OCI-LY7 (cell line): Measurements from ENCODE around the gene LCK. TPM values are rescaled to one million over a fixed set of nuclear protein-coding genes. Genes with fewer than 3 reads are reported as not detected.

Experiments used
- BruUV-seq: library from RNA; stranded (reverse); fragments of 400-500 nt; replicated peaks from 2 replicates; lab custom pipeline; 2021; lab: Mats Ljungman, UMichigan
- CTCF ChIA-PET: fragments of 300-600 bp; sonication (Branson Sonifier 250); formaldehyde crosslinking; loops from one replicate; lab custom pipeline; 2022; ENCODE audit warnings: antibody characterized with exemption; ENCODE audit not compliant: unreplicated experiment; lab: Charles Lee
- POLR2A ChIA-PET: fragments of 300-600 bp; sonication (Branson Sonifier 250); formaldehyde crosslinking; loops from one replicate; lab custom pipeline; 2022; ENCODE audit warnings: antibody characterized with exemption; lab: Charles Lee
- DNase-seq: peaks from one replicate; pipeline ENCODE4 v3.0.0-alpha.2; 2015; ENCODE audit warnings: low spot score
- H2AFZ ChIP-seq: fragments of 200-600 bp; sonication (generic), shearing (Covaris generic); 2 replicates; pipeline ENCODE4 v1.6.1; 2014; ENCODE audit warnings: mild to moderate bottlenecking, antibody characterized with exemption, low read length, moderate library complexity
- H3K27ac ChIP-seq: fragments of 200-600 bp; sonication (generic); 2 replicates; pipeline ENCODE4 v1.5.1; 2014; ENCODE audit warnings: mixed run types, low read depth, mild to moderate bottlenecking, moderate library complexity, low read length, inconsistent platforms; ENCODE audit not compliant: poor library complexity, severe bottlenecking
- H3K36me3 ChIP-seq: fragments of 200-600 bp; sonication (generic); 2 replicates; pipeline ENCODE4 v1.6.1; 2014; ENCODE audit warnings: mild to moderate bottlenecking, antibody characterized with exemption, low read length, moderate library complexity, mixed read lengths; ENCODE audit not compliant: insufficient read depth
- H3K4me1 ChIP-seq: fragments of 200-600 bp; sonication (generic); 2 replicates; pipeline ENCODE4 v1.5.1; 2014; ENCODE audit warnings: mild to moderate bottlenecking, low read length; ENCODE audit not compliant: insufficient read depth, poor library complexity, severe bottlenecking
- H3K4me2 ChIP-seq: fragments of 200-600 bp; sonication (generic); 2 replicates; pipeline ENCODE4 v1.6.1; 2014; ENCODE audit warnings: mild to moderate bottlenecking, low read length
- H3K4me3 ChIP-seq: fragments of 200-600 bp; sonication (generic); 2 replicates; pipeline ENCODE4 v1.5.1; 2014; ENCODE audit warnings: mild to moderate bottlenecking, low read depth, low read length; ENCODE audit not compliant: poor library complexity, severe bottlenecking
- H3K79me2 ChIP-seq: fragments of 200-600 bp; sonication (generic); 2 replicates; pipeline ENCODE4 v1.6.1; 2016; ENCODE audit warnings: low read depth, mild to moderate bottlenecking, low read length, moderate library complexity, mixed read lengths; ENCODE audit not compliant: insufficient read depth
- H3K9me2 ChIP-seq: fragments of 200-600 bp; sonication (generic); 2 replicates; pipeline ENCODE4 v1.6.1; 2016; ENCODE audit warnings: mild to moderate bottlenecking, low read length, mixed read lengths; ENCODE audit not compliant: insufficient read depth
- H3K9me3 ChIP-seq: fragments of 200-600 bp; sonication (generic); 2 replicates; pipeline ENCODE4 v1.6.1; 2014; ENCODE audit warnings: mild to moderate bottlenecking, mixed run types, low read length, mixed read lengths
- H4K20me1 ChIP-seq: fragments of 200-600 bp; sonication (generic); 2 replicates; pipeline ENCODE4 v1.6.1; 2014; ENCODE audit warnings: mild to moderate bottlenecking, antibody characterized with exemption, low read length, moderate library complexity, mixed read lengths; ENCODE audit not compliant: insufficient read depth
- CTCF ChIP-seq: fragments of 200-600 bp; sonication (generic); conservative IDR thresholded peaks from 2 replicates; pipeline ENCODE4 v1.5.1; 2014; ENCODE audit warnings: mild to moderate bottlenecking, antibody characterized with exemption, low read length, moderate library complexity, mixed read lengths
- EZH2phosphoT487 ChIP-seq: fragments of 200-600 bp; sonication (generic); IDR thresholded peaks from 2 replicates; pipeline ENCODE4 v1.6.1; 2018; ENCODE audit warnings: low read depth, borderline replicate concordance, mild to moderate bottlenecking, mixed run types, antibody characterized with exemption, low read length, moderate library complexity, mixed read lengths
- intact Hi-C: fragments of 100-400 bp; cut with micrococcal nuclease; formaldehyde crosslinking; loops from one replicate; pipeline ENCODE4 v1.10.0; 2022; ENCODE audit not compliant: unreplicated experiment
- total RNA-seq, 2 experiments: library from RNA; depleted of rRNA in 1 of 2; stranded (reverse); fragments of >200 nt in 1 of 2; shearing (Covaris generic) in 1 of 2; gene quantifications; 2 replicates each; pipeline ENCODE4 v1.2.3, GENCODE V29; 2014 to 2022

Gene LCK
- total RNA-seq, 2 experiments from 2014 or later, result 146 to 218 TPM

- intact Hi-C loops, result no loop called here
- H3K9me3 ChIP-seq, result no peaks in the 10 kb centered on the region
Observed at GRCh38 chr1:32232558-32233304, 18.3 kb upstream of the LCK start.

DNA sequence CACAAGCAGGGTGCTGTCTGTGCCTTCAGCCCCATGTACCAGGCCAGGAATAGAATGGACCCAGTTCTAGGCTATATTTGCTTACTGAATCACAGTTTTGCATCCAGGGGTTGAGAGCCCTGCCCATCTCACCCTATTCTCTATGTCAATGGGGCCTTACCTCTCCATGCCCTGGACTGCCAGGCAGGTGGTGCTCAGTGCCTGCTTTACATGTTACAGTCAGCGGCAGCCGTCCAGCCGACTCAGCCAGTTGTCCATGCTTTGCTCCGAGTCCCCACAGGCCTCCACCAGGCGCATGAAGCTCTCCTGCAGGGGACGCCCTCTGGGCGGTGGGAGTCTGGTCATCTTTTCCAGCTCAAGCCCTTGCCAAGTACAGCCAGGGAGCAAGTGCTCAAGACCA lies 16.3 kb upstream of the LCK start:
- H2AFZ ChIP-seq, result no peak overlapping the region
- no peak for DNase-seq
- H3K4me1 ChIP-seq, result peaks cover 7% of the 10 kb centered on the region
- no peaks in the 10 kb centered on the region for H3K79me2 ChIP-seq
- BruUV-seq, result no TSS peak
- no peaks in the 10 kb centered on the region for H3K9me2 ChIP-seq
- intact Hi-C loops, result no loop called here
- no peak overlapping the region for H3K27ac ChIP-seq
- no peaks in the 10 kb centered on the region for H3K9me3 ChIP-seq
- TF ChIP-seq EZH2phosphoT487 (no peak), CTCF (no peak)
- no peaks in the 10 kb centered on the region for H4K20me1 ChIP-seq
- no peak overlapping the region for H3K4me2 ChIP-seq
- CTCF ChIA-PET, result no interaction called here
- H3K4me3 ChIP-seq, result no peak overlapping the region
- peaks cover 46% of the 10 kb centered on the region for H3K36me3 ChIP-seq
- POLR2A ChIA-PET, result no interaction called here

More at GRCh38 chr1:32232558-32233304, 18.3 kb upstream of the LCK start:
- DNase-seq, result no peak
- ChIA-PET CTCF (no interaction called here), POLR2A (no interaction called here)
- H3K9me2 ChIP-seq, result no peaks in the 10 kb centered on the region
- H4K20me1 ChIP-seq, result no peaks in the 10 kb centered on the region
- no TSS peak for BruUV-seq
- no peak overlapping the region for H3K27ac ChIP-seq
- peaks cover 65% of the 10 kb centered on the region for H3K36me3 ChIP-seq
- no peak overlapping the region for H3K4me3 ChIP-seq
- no peaks in the 10 kb centered on the region for H3K4me1 ChIP-seq
- H2AFZ ChIP-seq, result no peak overlapping the region
- TF ChIP-seq CTCF, result no peak
- TF ChIP-seq EZH2phosphoT487, result no peak
- no peaks in the 10 kb centered on the region for H3K79me2 ChIP-seq
- no peak overlapping the region for H3K4me2 ChIP-seq

DNA sequence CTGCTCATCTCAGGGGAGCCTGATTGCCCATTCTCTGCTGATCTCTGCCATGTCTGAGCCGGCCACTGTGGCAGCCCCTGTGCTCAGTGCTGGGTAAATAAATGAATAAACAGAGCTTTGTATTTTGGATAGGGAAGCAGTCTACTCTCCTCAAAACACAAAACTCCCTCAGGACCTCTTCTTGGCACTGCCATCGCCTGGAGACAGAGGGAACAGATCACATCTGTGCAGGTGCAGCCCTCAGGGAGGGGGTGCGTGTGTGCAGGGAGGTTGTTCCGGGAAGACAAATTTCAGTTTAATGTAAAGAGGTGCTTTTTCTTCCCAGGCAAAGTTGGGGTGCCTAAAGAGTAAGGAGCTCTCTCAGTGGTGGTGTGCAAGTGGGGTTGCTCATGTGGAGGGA lies 11.7 kb upstream of the LCK start:
- no TSS peak for BruUV-seq
- peaks cover 35% of the 10 kb centered on the region for H3K4me1 ChIP-seq
- peaks cover 7% of the 10 kb centered on the region; the same call in 1 of the 2 replicates for H3K36me3 ChIP-seq
- H3K4me3 ChIP-seq, result no peak overlapping the region
- ChIA-PET CTCF (interaction anchor here (0.6 kb wide), 1 partner anchor 17 kb away, joined by 3 read pairs; no protein-coding TSS in a partner anchor), POLR2A (interaction anchor here (2.0 kb wide), 1 partner anchor 12 kb away, joined by 4 read pairs; the partner anchor contains the start of gene LCK)
- no peak overlapping the region for H3K27ac ChIP-seq
- peak; percentile 31; the same call in 1 of the 2 replicates for TF ChIP-seq CTCF
- no peak for TF ChIP-seq EZH2phosphoT487
- H3K9me3 ChIP-seq, result no peaks in the 10 kb centered on the region
- intact Hi-C loops, result no loop called here
- H3K79me2 ChIP-seq, result no peaks in the 10 kb centered on the region
- H2AFZ ChIP-seq, result no peak overlapping the region
- H3K9me2 ChIP-seq, result no peaks in the 10 kb centered on the region
- H4K20me1 ChIP-seq, result no peaks in the 10 kb centered on the region
- no peak for DNase-seq
- H3K4me2 ChIP-seq, result no peak overlapping the region
